Skeletal muscle tissue (tissue), 4 donors: ENCODE measurements around the gene DNAH12. TPM values are rescaled to one million over a fixed set of nuclear protein-coding genes. Genes with fewer than 3 reads are reported as not detected.

Experiments
- H3K27ac ChIP-seq: one replicate; pipeline ENCODE4 v1.7.0; 2013; ENCODE audit warnings: mild to moderate bottlenecking, low read depth, low read length, inconsistent platforms
- H3K27me3 ChIP-seq, 3 donors: one replicate each; pipeline ENCODE4 v1.7.0; 2013; ENCODE audit warnings: low read length in 3 of 3; ENCODE audit not compliant: control insufficient read depth in 3 of 3, insufficient read depth in 3 of 3
- H3K36me3 ChIP-seq, 3 donors: one replicate each; pipeline ENCODE4 v1.7.0; 2013; ENCODE audit warnings: low read length in 3 of 3; ENCODE audit not compliant: control insufficient read depth in 3 of 3, insufficient read depth in 3 of 3
- H3K4me1 ChIP-seq, 3 donors: one replicate each; pipeline ENCODE4 v1.7.0; 2013; ENCODE audit warnings: low read length in 3 of 3, mild to moderate bottlenecking in 3 of 3; ENCODE audit not compliant: control insufficient read depth in 3 of 3, insufficient read depth in 3 of 3
- H3K4me3 ChIP-seq, 3 donors: one replicate each; pipeline ENCODE4 v1.7.0; 2013; ENCODE audit warnings: low read length in 3 of 3
- H3K9ac ChIP-seq, 3 donors: one replicate each; pipeline ENCODE4 v1.7.0; 2013; ENCODE audit warnings: low read length in 3 of 3, mild to moderate bottlenecking in 3 of 3, moderate library complexity in 2 of 3, low read depth in 1 of 3
- H3K9me3 ChIP-seq, 3 donors: one replicate each; pipeline ENCODE4 v1.7.0; 2013; ENCODE audit warnings: low read length in 3 of 3; ENCODE audit not compliant: control insufficient read depth in 3 of 3
- total RNA-seq: library from RNA; depleted of rRNA; stranded (reverse); fragments of >200 nt; gene quantifications from one replicate; pipeline ENCODE4 v1.2.3, GENCODE V29; 2014
- donor health status: Osteomylitis.

Gene DNAH12
- total RNA-seq, 1 donor from 2014 or later: 0.52 TPM

DNA sequence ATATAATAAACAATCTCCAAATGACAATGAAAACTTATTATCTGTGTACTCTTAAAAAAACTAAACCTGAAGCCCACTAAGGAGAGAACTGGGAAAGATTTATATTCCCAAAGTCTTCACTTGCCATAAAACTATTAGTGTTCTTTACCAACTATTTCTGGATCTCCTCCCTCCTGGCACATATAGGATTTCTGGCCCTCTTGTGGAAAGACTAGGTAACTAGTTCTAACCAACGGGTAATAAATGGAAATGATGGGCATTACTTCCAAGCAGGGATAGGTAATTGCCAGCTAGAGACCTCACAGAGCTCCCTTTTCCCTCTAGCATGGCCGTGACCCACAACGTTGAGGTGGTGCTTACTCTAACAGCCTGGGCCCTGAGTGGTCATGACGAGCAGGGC lies 110.1 kb downstream of the DNAH12 start:
- no peaks in the 10 kb centered on the region for H3K4me1 ChIP-seq
- H3K27ac ChIP-seq: no peak overlapping the region
- no peak overlapping the region for H3K4me3 ChIP-seq
- H3K9ac ChIP-seq: no peak overlapping the region
- H3K9me3 ChIP-seq: no peaks in the 10 kb centered on the region
- H3K36me3 ChIP-seq: no peaks in the 10 kb centered on the region
- H3K27me3 ChIP-seq: peaks cover 0 to 2% (median 0%) of the 10 kb centered on the region in 3 donors

DNA sequence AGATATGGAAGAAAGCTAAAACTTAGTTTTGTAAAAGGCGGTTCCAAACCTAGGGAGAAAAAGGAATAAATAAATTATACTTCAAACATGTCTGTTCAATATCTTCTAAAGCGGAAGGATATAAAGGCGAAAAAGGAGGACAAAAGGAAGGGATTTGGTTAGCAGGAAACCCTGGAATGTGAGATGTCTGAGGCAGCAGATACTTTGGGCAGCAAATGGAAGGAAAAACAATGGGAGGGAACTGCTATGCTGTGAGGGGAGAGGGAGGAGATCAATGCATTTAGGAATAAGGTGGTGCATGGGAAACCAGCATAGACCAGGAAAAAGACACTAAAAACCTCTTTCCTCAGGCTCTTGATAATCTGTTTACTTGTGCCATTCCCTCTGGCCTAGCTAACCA lies 120.8 kb downstream of the DNAH12 start:
- Histone ChIP-seq H3K27me3 (no peaks in the 10 kb centered on the region), H3K27ac (no peak overlapping the region), H3K9me3 (no peaks in the 10 kb centered on the region), H3K4me1 (no peaks in the 10 kb centered on the region), H3K36me3 (no peaks in the 10 kb centered on the region), H3K9ac (no peak overlapping the region), H3K4me3 (no peak overlapping the region)

DNA sequence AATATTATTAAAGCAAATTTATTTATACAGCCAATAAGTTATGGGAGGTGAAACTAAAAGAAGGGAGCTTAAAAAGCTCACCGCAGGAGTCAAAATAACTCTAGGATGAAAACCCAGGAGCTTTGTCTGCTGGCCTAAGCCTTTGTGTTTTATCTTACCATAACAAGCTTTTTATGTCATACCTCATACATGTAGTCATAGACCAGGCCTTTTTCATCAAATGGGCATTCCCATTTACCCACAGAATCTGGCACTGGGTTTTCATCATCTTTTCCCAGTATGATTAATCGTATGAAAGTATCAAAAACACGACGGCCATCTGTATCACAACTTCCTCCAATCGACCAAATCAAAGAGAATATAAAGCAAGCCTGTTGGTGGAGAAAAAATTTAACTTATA lies 122.8 kb downstream of the DNAH12 start:
- H3K9ac ChIP-seq: no peak overlapping the region
- H3K4me3 ChIP-seq: no peak overlapping the region
- H3K36me3 ChIP-seq: no peaks in the 10 kb centered on the region
- H3K9me3 ChIP-seq: no peaks in the 10 kb centered on the region
- H3K27me3 ChIP-seq: no peaks in the 10 kb centered on the region
- H3K4me1 ChIP-seq: no peaks in the 10 kb centered on the region
- no peak overlapping the region for H3K27ac ChIP-seq

- no peaks in the 10 kb centered on the region for H3K27me3 ChIP-seq
- H3K27ac ChIP-seq: no peak overlapping the region
- no peak overlapping the region for H3K4me3 ChIP-seq
- H3K36me3 ChIP-seq: no peaks in the 10 kb centered on the region
- no peaks in the 10 kb centered on the region for H3K9me3 ChIP-seq
- H3K9ac ChIP-seq: no peak overlapping the region
- no peaks in the 10 kb centered on the region for H3K4me1 ChIP-seq
Observed at GRCh38 chr3:57420001-57420400, 124.1 kb downstream of the DNAH12 start.

DNA sequence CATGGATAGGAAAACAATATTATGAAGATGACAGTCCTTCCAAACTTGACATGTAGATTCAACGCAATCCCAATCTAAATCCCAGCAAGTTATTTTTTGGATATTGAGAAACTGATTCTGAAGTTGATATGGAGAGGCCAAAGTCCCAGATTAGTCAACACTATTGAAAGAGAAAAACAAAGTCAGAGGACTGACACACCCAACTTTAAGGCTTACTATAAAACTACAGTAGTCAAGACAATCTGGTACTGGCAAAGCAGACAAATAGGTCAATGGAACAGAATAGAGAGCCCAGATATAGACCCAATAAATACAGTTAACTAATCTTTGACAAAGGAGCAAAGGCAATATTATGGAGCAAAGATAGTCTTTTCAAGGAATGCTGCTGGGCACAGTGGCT lies 132.4 kb downstream of the DNAH12 start:
- Histone ChIP-seq H3K9me3 (no peaks in the 10 kb centered on the region), H3K4me3 (no peak overlapping the region), H3K36me3 (no peaks in the 10 kb centered on the region), H3K4me1 (no peaks in the 10 kb centered on the region), H3K27ac (no peak overlapping the region), H3K27me3 (no peaks in the 10 kb centered on the region), H3K9ac (no peak overlapping the region)

GRCh38 chr3:57409471-57409870 lies 134.7 kb downstream of the DNAH12 start:
- Histone ChIP-seq H3K4me1 (no peaks in the 10 kb centered on the region), H3K36me3 (no peaks in the 10 kb centered on the region), H3K27ac (no peak overlapping the region), H3K9me3 (no peaks in the 10 kb centered on the region), H3K9ac (no peak overlapping the region), H3K27me3 (no peaks in the 10 kb centered on the region), H3K4me3 (no peak overlapping the region)

DNA sequence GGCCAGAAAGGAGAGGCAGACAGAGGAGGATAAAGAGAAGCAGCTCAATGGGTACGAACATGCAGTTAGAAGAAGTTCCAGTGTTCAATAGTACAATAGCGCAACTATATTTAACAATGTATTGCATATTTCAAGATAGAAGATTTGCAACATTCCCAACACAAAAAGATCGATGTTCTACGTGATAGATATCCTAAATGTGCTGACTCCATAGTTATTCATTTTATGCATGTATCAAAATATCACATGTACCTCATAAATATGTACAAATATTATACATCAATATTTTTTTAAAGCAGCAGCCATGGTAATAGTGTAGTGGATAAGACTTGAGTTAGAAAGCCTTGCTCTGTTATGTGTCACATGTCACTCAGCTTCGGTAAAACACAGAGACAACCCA lies 141.5 kb downstream of the DNAH12 start:
- H3K4me1 ChIP-seq: peaks cover 0 to under 1% (median 0%) of the 10 kb centered on the region in 3 donors

GRCh38 chr3:57397175-57398026 lies 146.7 kb downstream of the DNAH12 start:
- Histone ChIP-seq H3K27ac (no peak overlapping the region), H3K4me3 (no peak overlapping the region), H3K9ac (no peak overlapping the region), H3K36me3 (no peaks in the 10 kb centered on the region), H3K27me3 (no peaks in the 10 kb centered on the region), H3K4me1 (peaks cover 0 to 2% (median 0%) of the 10 kb centered on the region in 3 donors), H3K9me3 (no peaks in the 10 kb centered on the region)

More for the DNA sequence above, 141.5 kb downstream of the DNAH12 start:
- no peaks in the 10 kb centered on the region for H3K36me3 ChIP-seq
- no peaks in the 10 kb centered on the region for H3K9me3 ChIP-seq
- H3K4me3 ChIP-seq: no peak overlapping the region
- H3K27ac ChIP-seq: no peak overlapping the region
- no peak overlapping the region for H3K9ac ChIP-seq
- H3K27me3 ChIP-seq: no peaks in the 10 kb centered on the region

DNA sequence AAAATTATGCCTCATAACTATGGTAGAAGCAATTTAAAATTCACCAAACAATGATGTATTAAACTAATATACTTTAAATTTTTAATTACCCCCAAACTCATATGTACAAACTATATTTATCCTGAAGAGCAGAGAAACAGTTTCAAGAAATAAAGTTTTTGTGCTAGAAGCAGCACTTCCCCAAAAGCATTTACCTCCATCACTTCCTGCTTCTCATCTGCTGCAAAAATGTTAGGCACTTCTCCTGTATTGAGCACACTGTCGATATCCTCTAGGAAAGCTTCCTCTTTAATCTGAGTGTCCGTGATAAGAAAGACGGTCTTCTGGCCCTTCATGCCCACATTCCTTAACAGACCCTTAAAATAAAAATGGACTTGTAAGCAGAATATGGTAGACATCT lies 150.2 kb downstream of the DNAH12 start:
- Histone ChIP-seq H3K27me3 (no peaks in the 10 kb centered on the region), H3K9me3 (no peaks in the 10 kb centered on the region), H3K27ac (no peak overlapping the region), H3K9ac (no peak overlapping the region), H3K4me3 (no peak overlapping the region), H3K36me3 (no peaks in the 10 kb centered on the region), H3K4me1 (peaks cover 0 to 2% (median 0%) of the 10 kb centered on the region in 3 donors)

GRCh38 chr3:57391767-57392166 lies 152.4 kb downstream of the DNAH12 start:
- Histone ChIP-seq H3K36me3 (no peaks in the 10 kb centered on the region), H3K27ac (no peak overlapping the region), H3K27me3 (no peaks in the 10 kb centered on the region), H3K4me1 (no peaks in the 10 kb centered on the region), H3K9ac (no peak overlapping the region), H3K4me3 (no peak overlapping the region), H3K9me3 (no peaks in the 10 kb centered on the region)
